HG03520 (cell line): Measurements from ENCODE around the gene MPHOSPH9.

Experiments used
- ATAC-seq: cut with Tn5 transposase; IDR thresholded peaks from one replicate; pipeline ENCODE4 v1.9.1; 2021; ENCODE audit warnings: mild to moderate bottlenecking, moderate library complexity; ENCODE audit not compliant: unreplicated experiment

Gene MPHOSPH9

DNA sequence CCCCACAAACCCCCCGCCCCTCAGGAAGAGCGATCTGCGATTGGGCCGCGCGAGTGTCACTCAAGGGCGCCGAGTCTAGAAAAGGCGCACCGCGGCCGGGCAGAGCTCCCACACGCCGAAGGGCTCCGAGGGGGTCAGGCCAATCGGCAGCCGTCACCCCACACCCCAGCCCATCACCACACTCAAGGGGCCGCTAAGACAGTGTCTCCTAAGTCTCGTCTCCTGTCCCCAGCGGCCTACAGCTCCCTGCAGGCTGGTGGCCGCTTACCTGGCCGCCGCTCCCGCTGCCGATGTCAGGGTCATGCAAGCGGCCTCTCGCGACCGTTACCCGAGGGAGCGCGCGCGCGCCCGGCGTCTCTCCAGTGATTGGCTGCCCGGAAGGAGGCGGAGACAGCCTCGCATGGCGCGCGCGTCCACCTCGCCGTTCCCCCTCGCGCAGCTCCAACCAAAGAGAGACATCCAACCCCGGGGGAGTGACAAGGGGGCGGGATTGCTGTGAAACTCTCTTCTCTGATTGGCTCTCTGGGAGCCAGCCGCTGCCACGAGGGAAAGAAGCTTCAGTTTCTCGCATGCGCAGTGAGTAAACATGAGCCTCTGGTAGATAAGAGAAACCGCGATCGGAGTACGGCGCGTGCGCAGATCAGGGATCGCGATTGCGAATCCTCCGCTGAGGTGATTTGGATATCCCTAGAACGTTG, at the start of gene MPHOSPH9, which contains the start of gene MTRFR:
MPHOSPH9 (minus strand) TSS at position 335 of the 698 bp plus-strand sequence. CDS start 2,777 bp downstream, outside the sequence.
MTRFR (plus strand) TSS at position 630 of the 698 bp plus-strand sequence. CDS start 20,239 bp downstream, outside the sequence.
- peak; percentile 80 for ATAC-seq

DNA sequence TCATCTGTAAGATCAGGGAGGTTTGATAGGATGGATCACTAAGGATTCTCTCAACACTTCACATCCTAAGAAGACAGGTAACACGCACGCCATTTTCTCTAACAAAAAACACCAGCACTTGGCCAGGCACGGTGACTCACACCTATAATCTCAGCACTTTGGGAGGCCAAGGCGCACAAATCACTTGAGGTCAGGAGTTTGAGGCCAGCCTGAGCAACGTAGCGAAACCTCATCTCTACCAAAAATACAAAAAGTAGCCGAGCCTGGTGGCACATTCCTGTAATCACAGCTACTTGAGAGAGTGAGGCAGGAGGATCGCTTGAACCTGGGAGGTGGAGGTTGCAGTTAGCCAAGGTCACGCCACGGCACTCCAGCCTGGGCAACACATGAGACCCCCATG, 49.2 kb upstream of the MPHOSPH9 start:
- no peak for ATAC-seq

DNA sequence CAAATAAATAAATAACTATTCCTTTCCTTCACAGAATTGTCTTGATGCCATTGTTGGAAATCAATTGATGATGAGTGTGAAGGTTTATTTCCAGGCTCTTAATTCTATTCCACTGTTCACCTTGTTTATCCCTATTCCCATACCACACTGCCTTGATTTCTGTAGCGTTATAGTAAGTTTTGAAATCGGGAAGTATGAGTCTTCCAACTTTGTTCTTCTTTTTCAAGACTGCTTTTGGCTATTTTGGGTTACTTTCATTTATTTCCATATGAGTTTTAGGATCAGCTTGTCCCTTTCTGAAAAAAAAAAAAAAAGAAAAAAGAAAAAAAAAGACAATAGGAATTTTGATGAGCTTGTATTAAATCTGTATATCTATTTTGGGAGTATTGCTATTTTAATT, 48.0 kb upstream of the MPHOSPH9 start:
- no peak for ATAC-seq

DNA sequence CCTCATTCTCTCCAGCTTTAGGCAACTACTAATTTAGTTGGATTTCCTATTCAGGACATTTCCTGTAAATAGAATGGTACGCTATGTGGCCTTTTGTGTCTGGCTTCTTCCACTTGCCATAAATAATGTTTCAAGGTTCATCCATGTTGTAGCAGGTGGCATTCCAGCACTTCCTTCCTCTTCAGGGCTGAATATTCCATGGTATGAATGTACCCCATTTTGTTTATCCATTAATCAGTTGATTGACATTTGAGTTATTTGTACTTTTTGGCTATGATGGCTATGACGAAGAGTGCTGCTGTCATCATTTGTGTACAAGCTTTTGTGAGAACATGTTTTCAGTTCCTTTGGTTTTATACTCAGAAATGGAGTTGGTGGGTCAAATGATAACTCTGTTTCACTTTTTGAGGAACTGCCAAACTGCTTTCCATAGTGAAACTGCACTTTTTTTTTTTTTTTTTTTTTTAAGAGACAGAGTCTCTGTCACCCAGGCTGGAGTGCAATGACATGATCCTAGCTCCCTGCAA, 45.2 kb upstream of the MPHOSPH9 start:
- peak; percentile 76 for ATAC-seq

DNA sequence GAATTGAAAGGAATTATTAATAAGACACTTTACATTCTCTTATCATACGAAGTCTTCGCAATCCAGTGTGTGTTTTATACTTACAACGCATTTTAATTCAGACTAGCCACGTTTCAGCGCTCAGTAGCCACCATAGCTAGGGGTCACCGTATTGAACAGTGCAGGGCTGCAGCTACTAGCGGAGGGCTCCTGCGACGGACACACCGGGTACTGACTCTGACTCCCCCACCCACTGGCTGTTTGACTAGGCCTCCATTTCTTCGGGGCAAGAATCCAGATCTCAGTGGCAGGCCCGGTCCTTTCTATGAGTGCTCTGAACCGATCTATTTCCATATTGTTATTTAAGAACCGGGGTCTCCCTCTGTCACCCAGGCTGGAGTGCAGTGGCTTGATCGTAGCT, 40.2 kb upstream of the MPHOSPH9 start:
- ATAC-seq, result no peak

- ATAC-seq, result peak; percentile 43
Measured at GRCh38 chr12:123271001-123271668, 38.2 kb upstream of the MPHOSPH9 start.

GRCh38 chr12:123270214-123271000, 37.5 kb upstream of the MPHOSPH9 start:
- ATAC-seq, result no peak

GRCh38 chr12:123269896-123270213, 36.9 kb upstream of the MPHOSPH9 start:
- no peak for ATAC-seq

DNA sequence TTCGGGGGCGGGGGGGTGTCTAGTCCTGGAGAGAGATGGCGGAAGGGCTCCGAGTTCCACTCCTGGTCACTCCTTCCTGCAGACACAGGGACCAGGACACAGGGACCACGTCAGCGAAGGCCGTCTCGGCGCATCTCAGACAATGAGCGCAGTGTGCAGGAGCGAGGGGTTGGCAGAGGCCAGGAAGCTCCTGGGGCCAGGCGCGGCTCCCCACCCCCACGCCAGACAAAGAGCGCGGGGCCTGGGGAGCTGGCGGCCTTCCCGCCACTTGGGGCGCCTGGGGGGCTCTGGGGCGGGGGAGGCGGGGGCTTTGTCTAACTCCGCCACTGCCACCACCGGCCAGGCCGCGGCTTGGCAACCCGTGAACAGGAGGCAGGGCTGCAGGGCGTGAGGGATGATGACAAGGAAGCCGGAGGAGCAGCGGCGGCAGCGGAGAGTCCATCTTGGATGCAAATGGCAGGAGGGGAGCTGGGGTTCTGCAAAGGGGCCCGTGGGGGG, 36.5 kb upstream of the MPHOSPH9 start:
- ATAC-seq, result no peak

GRCh38 chr12:123268850-123269249, 35.9 kb upstream of the MPHOSPH9 start:
- ATAC-seq, result no peak

- ATAC-seq, result no peak
Measured at GRCh38 chr12:123267991-123268843, 35.3 kb upstream of the MPHOSPH9 start.

- no peak for ATAC-seq
Measured at GRCh38 chr12:123267335-123267920, 34.5 kb upstream of the MPHOSPH9 start.

- ATAC-seq, result no peak
Measured at GRCh38 chr12:123266679-123267277, 33.8 kb upstream of the MPHOSPH9 start.

GRCh38 chr12:123265851-123266678, 33.1 kb upstream of the MPHOSPH9 start:
- ATAC-seq, result no peak

- no peak for ATAC-seq
Measured at GRCh38 chr12:123264642-123265041, 31.7 kb upstream of the MPHOSPH9 start.

DNA sequence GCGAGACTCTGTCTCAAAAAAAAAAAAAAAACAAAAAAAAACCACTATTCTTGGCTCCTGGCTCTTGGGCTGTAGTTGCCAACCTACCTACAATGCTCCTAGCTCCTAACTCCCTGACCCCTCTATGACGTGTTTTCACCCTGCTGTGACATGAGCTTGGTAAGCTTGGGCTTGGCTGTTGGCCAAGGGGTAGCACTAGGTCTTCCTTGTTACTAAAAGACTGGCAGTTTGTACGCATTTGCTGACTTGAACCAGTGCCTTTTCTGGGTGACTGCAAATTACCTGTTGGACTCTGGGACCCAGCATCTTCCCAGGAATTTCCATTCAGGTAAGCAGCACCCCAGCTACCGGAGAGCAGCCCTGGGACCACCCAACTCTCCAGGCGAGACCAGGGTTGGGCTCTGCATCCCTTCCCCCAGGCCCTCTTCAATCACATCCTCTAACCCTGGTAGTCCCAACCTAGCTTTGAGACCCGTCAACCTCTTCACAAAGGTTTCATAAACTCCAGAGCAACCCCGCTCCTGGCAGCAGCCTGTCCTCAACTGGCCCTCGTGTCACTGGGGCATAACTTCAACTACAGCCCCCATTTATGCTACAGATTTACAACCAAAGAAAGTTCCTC, 30.4 kb upstream of the MPHOSPH9 start:
- no peak for ATAC-seq

- ATAC-seq, result no peak
Measured at GRCh38 chr12:123261196-123261595, 28.3 kb upstream of the MPHOSPH9 start.

DNA sequence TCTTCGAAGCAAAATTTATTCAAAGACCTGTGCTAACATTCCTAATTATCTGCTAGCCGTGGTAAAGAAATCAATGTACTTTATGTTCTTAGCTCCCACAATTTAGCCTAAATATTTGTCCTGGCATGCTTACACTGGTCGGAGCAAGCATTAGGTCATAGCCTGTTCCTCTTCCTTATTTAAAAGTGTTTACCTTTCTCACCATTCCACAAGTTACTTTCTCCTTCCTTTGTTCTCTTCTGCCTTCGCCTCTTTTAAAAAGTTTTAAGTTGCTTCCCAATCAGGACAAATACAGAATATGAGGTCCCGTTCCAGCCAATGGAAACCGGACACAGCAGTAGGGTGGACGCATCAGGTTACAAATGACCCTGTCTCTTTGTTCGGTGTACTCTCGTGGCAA, 27.1 kb upstream of the MPHOSPH9 start:
- no peak for ATAC-seq
